ENCODE measurements around the gene KLF5. TPM values are rescaled to one million over a fixed set of nuclear protein-coding genes. Genes with fewer than 3 reads are reported as not detected.
"Not testable (repeated sequence)": the region's sequence is repeated elsewhere in the genome, so short reads cannot be mapped to it uniquely, and the experiment has no call there.

The KLF5 gene
- total and polyA plus RNA-seq, 2 experiments from 2014 or later, result 5.5 to 5.6 TPM

- in situ Hi-C loops (cut with MboI), result no loop called here
- Histone ChIP-seq H3K36me3 (ENCODE audit: low read depth) (no peaks in the 10 kb centered on the region), H3K4me1 (ENCODE audit: insufficient read depth) (no peaks in the 10 kb centered on the region), H3K27me3 (replicated peaks; ENCODE audit: insufficient read depth) (no peaks in the 10 kb centered on the region), H3K4me3 (no peak overlapping the region), H2AFZ (no peak overlapping the region), H4K20me1 (ENCODE audit: insufficient read depth) (no peaks in the 10 kb centered on the region), H3F3A (ENCODE audit: insufficient read depth) (no peaks in the 10 kb centered on the region), H3K79me2 (ENCODE audit: insufficient read depth) (no peaks in the 10 kb centered on the region), H3K9me2 (ENCODE audit: insufficient read depth) (no peaks in the 10 kb centered on the region), H3K27ac (no peak overlapping the region), H3K4me2 (ENCODE audit: unreplicated experiment) (no peak overlapping the region), H3K9me3 (ENCODE audit: low read depth) (no peaks in the 10 kb centered on the region), H3K9ac (no peak overlapping the region)
- no peak for DNase-seq
- TF ChIP-seq EZH2 (IDR thresholded peaks at IDR 0.05; ENCODE audit: insufficient read depth, poor library complexity, severe bottlenecking) (no peak), EZH2phosphoT487 (IDR thresholded peaks at IDR 0.05; ENCODE audit: insufficient read depth, low read depth) (no peak)
- WGBS, 2 experiments (ENCODE audit: low coverage in 1 of 2, low lambda C conversion rate in 2 of 2, missing lambda C conversion rate in 2 of 2), result 94 to 97% methylated on average over 6 of the region's 6 CpGs
Observed at GRCh38 chr13:73045031-73045430, 13.8 kb upstream of the KLF5 start.

- H3K4me1 ChIP-seq (ENCODE audit: insufficient read depth); H4K20me1 ChIP-seq (ENCODE audit: insufficient read depth); H3K27me3 ChIP-seq (replicated peaks; ENCODE audit: insufficient read depth); H3K4me2 ChIP-seq (ENCODE audit: unreplicated experiment); H3K9ac ChIP-seq; H3K36me3 ChIP-seq (ENCODE audit: low read depth); H3K4me3 ChIP-seq; H2AFZ ChIP-seq; H3K9me2 ChIP-seq (ENCODE audit: insufficient read depth); in situ Hi-C loops (cut with MboI); H3F3A ChIP-seq (ENCODE audit: insufficient read depth); DNase-seq; H3K27ac ChIP-seq; H3K79me2 ChIP-seq (ENCODE audit: insufficient read depth); H3K9me3 ChIP-seq (ENCODE audit: low read depth): not testable (repeated sequence)
- WGBS, 2 experiments (ENCODE audit: low coverage in 1 of 2, low lambda C conversion rate in 2 of 2, missing lambda C conversion rate in 2 of 2), result 65 to 70% methylated on average over 2 of the region's 2 CpGs
Observed at GRCh38 chr13:73048615-73049014, 10.2 kb upstream of the KLF5 start.

- Histone ChIP-seq H3K27ac (no peak overlapping the region), H3F3A (ENCODE audit: insufficient read depth) (peaks cover 9% of the 10 kb centered on the region), H4K20me1 (ENCODE audit: insufficient read depth) (no peaks in the 10 kb centered on the region), H3K27me3 (replicated peaks; ENCODE audit: insufficient read depth) (no peaks in the 10 kb centered on the region), H3K36me3 (ENCODE audit: low read depth) (no peaks in the 10 kb centered on the region), H3K9me2 (ENCODE audit: insufficient read depth) (no peaks in the 10 kb centered on the region), H3K79me2 (ENCODE audit: insufficient read depth) (no peaks in the 10 kb centered on the region), H3K9me3 (ENCODE audit: low read depth) (no peaks in the 10 kb centered on the region), H3K4me2 (ENCODE audit: unreplicated experiment) (no peak overlapping the region), H3K4me1 (ENCODE audit: insufficient read depth) (peaks cover 14% of the 10 kb centered on the region), H3K4me3 (no peak overlapping the region), H2AFZ (no peak overlapping the region), H3K9ac (no peak overlapping the region)
- WGBS, 2 experiments (ENCODE audit: low coverage in 1 of 2, low lambda C conversion rate in 2 of 2, missing lambda C conversion rate in 2 of 2), result 64 to 68% methylated on average over 5 of the region's 5 CpGs
- in situ Hi-C loops (cut with MboI), result loop anchor here (25.0 kb wide), 1 partner anchor 658 kb away; no protein-coding TSS in a partner anchor
- TF ChIP-seq EZH2 (IDR thresholded peaks at IDR 0.05; ENCODE audit: insufficient read depth, poor library complexity, severe bottlenecking) (no peak), EZH2phosphoT487 (IDR thresholded peaks at IDR 0.05; ENCODE audit: insufficient read depth, low read depth) (no peak)
- DNase-seq, result no peak
Observed at GRCh38 chr13:73054712-73055111, 4.1 kb upstream of the KLF5 start.

GRCh38 chr13:73055813-73056564, 2.8 kb upstream of the KLF5 start:
- Histone ChIP-seq H4K20me1 (ENCODE audit: insufficient read depth) (no peaks in the 10 kb centered on the region), H3K4me1 (ENCODE audit: insufficient read depth) (peaks cover 21% of the 10 kb centered on the region), H3K4me2 (ENCODE audit: unreplicated experiment) (peak overlapping the region; percentile 3), H3K9ac (no peak overlapping the region), H3K36me3 (ENCODE audit: low read depth) (no peaks in the 10 kb centered on the region), H3K9me2 (ENCODE audit: insufficient read depth) (no peaks in the 10 kb centered on the region), H3K27me3 (replicated peaks; ENCODE audit: insufficient read depth) (no peaks in the 10 kb centered on the region), H3K27ac (no peak overlapping the region), H3K4me3 (no peak overlapping the region), H3K9me3 (ENCODE audit: low read depth) (no peaks in the 10 kb centered on the region), H3F3A (ENCODE audit: insufficient read depth) (peaks cover 18% of the 10 kb centered on the region), H3K79me2 (ENCODE audit: insufficient read depth) (0 out of 2 replicates have a peak, but pooled peaks cover 5% of the 10 kb centered on the region), H2AFZ (no peak overlapping the region)
- 54 to 62% methylated on average over 8 of the region's 8 CpGs for WGBS, 2 experiments (ENCODE audit: low coverage in 1 of 2, low lambda C conversion rate in 2 of 2, missing lambda C conversion rate in 2 of 2)
- no peak for TF ChIP-seq EZH2phosphoT487 (IDR thresholded peaks at IDR 0.05; ENCODE audit: insufficient read depth, low read depth)
- no peak for TF ChIP-seq EZH2 (IDR thresholded peaks at IDR 0.05; ENCODE audit: insufficient read depth, poor library complexity, severe bottlenecking)
- peak; percentile 67 for DNase-seq
- in situ Hi-C loops (cut with MboI), result loop anchor here (25.0 kb wide), 1 partner anchor 656 kb away; no protein-coding TSS in a partner anchor

All from GM23248 (cell line).